GM18517 (cell line): ENCODE results near the gene IFNAR2.
"Not testable (repeated sequence)": the region's sequence is repeated elsewhere in the genome, so short reads cannot be mapped to it uniquely, and the experiment has no call there.

Experiments
- ATAC-seq: cut with Tn5 transposase; IDR thresholded peaks from one replicate; pipeline ENCODE4 v1.9.1; 2021; ENCODE audit warnings: mild to moderate bottlenecking, moderate library complexity; ENCODE audit not compliant: unreplicated experiment

The IFNAR2 gene

GRCh38 chr21:33214056-33214455 is 15.7 kb upstream of the IFNAR2 start:
- no peak for ATAC-seq

DNA sequence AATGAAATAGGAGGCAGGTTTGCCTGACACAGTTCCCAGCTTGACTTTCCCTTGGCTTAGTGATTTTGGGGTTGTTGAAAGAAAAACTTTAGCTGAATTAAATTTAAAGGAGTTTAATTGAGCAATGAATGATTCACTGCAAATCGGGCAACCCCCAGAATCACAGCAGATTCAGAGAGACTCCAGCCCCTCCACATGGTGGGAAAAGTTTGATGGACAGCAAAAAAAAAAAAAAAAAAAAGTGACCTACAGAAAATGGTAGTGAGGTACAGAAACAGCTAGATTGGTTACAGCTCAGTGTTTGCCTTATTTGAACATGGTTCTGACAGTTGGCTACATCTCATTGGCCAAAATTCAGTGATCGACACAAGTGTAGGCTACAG is 12.6 kb upstream of the IFNAR2 start:
- ATAC-seq, result no peak

DNA sequence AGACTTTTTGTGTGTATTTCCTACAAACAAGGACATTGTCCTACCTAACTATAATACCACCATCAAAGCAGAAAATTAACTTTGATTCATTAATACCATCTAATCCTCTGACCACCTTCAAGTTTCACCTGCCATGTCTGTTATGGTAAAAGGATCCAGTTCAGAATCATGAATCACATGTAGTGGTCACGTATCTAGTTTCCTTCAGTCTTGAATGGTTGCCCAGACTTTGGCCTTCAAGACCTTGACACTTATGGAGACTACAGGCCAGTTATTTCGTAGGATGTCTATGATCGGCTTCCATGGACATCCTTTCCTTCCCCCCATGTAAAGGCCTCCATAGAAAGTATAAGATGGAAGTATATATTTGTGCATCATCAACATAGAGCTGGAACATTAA is 10.4 kb upstream of the IFNAR2 start:
- ATAC-seq, result no peak

DNA sequence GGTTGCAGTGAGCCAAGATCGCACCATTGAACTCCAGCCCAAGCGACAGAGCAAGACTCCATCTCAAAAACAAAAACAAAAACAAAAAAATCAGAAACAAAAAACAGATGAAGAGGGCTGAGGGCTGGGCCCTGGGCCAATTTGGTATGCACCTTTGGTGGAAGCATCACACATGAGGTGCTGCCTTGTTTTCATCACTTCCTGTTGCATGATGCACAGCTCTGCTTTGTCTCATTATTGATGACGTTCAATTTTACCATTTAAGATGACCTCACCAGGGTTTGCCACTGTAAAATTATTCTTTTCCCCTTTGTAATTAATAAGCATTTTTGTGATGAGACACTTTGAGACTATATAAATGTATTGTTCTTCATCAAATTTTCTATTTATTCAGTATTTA is 9.8 kb upstream of the IFNAR2 start:
- no peak for ATAC-seq

DNA sequence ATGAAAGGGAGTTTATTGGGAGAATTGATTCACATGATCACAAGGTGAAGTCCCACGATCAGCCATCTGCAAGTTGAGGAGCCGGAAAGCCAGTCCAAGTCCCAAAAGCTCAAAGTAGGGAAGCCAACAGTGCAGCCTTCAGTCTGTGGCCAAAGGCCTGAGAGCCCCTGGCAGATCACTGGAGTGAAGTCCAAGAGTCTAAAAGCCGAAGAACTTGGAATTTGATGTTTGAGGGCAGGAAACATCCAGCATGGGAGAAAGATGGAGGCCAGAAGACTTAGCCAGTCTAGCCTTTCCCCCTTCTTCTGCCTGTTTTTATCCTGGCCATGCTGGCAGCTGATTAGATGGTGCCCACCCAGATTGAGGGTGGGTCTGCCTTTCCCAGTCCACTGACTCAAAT is 4.4 kb upstream of the IFNAR2 start:
- ATAC-seq, result not testable (repeated sequence)

- no peak for ATAC-seq
Measured at GRCh38 chr21:33228455-33228854, 1.3 kb upstream of the IFNAR2 start.

- ATAC-seq, result peak; percentile 10
Measured at GRCh38 chr21:33229099-33229783, 497 bp upstream of the IFNAR2 start.

GRCh38 chr21:33230545-33231324 is 997 bp downstream of the IFNAR2 start:
- ATAC-seq, result peak; percentile 12

GRCh38 chr21:33231526-33231925 is 1.8 kb downstream of the IFNAR2 start:
- no peak for ATAC-seq

DNA sequence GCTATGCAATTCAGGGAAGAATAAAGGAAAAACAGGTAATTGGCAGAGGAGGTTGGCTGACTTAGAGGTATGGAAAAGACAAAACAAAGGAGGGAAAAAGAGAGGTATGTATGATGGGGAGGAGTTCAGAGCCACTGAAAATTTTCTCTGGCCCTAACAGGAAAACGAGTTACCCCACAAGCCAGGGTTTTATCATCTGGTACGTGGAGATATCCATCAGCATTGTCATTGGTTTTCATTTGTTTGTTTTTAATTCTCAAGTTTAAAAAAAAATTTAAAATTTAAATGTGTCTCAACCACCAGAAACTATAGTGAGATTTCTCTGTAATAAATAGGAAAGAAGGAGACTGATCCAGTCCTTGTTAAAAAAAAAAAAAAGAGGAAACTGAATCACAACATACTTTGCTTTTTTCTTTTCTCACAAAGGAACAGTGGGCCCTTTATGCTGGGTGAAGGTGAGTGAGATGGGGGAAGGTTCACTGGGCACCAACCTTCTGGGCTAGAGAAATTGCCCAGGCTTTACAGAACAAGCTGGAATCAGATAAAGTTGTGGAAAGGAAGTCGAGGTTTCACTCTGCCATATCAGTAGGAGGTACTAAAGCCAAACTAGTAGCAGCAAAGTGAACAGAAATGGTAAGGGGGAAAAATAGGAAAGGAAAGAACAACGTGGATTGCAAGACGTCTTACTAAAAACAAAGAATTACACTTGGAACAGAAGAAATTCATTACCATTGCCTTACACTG is 2.7 kb downstream of the IFNAR2 start:
- no peak for ATAC-seq

- ATAC-seq, result no peak
Measured at GRCh38 chr21:33234635-33235520, 5.1 kb downstream of the IFNAR2 start.

- no peak for ATAC-seq
Measured at GRCh38 chr21:33236013-33236686, 6.4 kb downstream of the IFNAR2 start.

DNA sequence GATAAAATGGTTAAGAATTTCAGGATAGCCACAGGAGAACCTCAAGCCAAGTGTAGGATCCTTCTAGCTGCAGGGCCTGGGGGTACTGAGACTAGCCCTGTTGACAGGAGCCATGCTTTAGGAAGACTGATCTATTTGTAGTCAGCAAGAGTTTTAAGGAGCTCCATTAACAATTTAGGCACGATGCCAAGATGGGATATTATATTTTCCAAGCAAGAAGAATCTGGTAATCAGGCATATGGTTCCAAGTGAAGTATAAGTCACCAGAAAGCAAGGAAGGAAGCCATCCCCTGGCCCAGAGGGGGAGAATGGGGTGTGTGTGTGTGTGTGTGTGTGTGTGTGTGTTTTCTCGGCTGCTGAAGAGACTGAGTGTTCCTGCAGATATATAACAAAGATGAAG is 7.0 kb downstream of the IFNAR2 start:
- ATAC-seq, result no peak

DNA sequence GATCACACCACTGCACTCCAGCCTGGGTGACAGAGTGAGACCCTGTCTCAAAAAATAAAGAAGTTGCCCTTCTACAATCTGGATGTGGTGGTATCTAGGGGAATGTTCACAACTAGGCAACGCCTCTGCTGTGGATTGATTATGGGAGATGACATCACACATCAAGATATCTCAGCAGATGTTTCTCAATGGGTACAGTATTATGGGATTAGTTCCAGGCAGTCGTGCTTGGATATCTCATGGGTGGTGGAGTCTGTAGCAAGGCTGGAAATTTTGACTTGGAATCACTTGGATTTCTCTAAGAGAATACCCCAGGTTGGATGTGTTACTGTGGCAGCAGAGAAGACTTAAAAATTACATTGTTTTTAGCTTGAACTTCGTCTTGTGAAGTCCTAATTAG is 7.7 kb downstream of the IFNAR2 start:
- ATAC-seq, result no peak

DNA sequence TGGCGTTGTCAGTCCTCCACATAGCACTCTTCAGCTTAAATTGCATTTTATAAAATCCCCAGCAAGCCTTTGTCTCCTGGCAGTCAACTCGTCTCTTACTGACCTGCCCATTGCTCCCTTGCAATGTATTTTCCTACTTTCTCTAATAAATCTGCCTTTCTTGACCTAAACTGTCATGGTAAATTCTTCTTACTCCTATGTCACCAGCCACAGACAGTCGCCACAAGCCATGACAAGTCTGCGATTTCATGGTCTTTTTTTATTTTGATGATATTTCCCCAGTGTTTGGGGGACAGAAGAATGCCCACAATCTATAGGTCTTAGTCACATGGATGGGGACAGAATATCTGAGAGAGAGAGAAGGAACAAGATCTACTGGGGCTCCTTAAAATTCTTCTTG is 8.4 kb downstream of the IFNAR2 start:
- ATAC-seq, result peak; percentile 10

- peak; percentile 86 for ATAC-seq
Measured at GRCh38 chr21:33238565-33239255, 9.0 kb downstream of the IFNAR2 start.

DNA sequence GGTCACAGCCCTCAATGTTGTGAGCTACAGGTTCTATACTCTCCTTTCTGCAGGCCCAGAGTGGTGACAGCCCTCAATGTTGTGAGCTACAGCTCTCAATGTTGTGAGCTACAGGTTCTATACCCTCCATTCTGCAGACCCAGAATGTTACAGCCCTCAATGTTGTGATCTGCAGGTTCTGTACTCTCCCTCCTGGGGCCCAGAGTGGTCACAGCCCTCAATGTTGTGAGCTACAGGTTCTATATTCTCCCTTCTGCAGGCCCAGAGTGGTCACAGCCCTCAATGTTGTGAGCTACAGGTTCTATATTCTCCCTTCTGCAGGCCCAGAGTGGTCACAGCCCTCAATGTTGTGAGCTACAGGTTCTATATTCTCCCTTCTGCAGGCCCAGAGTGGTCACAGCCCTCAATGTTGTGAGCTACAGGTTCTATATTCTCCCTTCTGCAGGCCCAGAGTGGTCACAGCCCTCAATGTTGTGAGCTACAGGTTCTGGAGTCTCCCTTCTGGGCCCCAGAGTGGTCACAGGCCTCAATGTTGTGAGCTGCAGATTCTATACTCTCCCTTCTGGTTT is 9.9 kb downstream of the IFNAR2 start:
- ATAC-seq, result not testable (repeated sequence)

- ATAC-seq, result no peak
Measured at GRCh38 chr21:33240404-33240803, 10.7 kb downstream of the IFNAR2 start.

DNA sequence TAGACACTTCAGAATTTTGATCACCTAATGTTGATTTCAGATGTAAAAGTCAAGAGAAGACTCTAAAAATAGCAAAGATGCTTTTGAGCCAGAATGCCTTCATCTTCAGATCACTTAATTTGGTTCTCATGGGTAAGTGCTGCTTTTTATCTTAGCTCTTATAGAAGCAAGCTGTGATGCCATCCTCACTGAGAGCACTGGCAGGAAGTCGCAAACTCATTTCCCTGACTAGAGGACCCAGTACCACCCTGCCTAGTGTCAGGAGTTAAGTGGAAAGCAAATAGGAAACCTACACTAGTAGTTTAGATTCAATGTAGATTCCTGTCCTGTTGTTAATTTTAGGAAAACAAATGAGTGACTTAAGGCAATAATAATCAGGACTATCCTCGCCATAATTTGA is 12.1 kb downstream of the IFNAR2 start:
- ATAC-seq, result no peak
